Aorta (tissue), 5 donors: Measurements from ENCODE around the gene MRGPRF. TPM values are rescaled to one million over a fixed set of nuclear protein-coding genes. Genes with fewer than 3 reads are reported as not detected.

ENCODE experiments used
- ATAC-seq: fragments of 200-7000 bp; cut with Tn5 transposase; one replicate; pipeline ENCODE4 v1.9.1; 2022; ENCODE audit warnings: moderate library complexity; ENCODE audit not compliant: low FRiP score
- DNase-seq, 2 donors: peaks; one replicate each; pipeline ENCODE4 v3.0.0-alpha.2; 2020
- H3K27ac ChIP-seq, 2 donors: one replicate each; pipeline ENCODE4 v1.5.1; 2013; ENCODE audit warnings: low read length in 2 of 2, mild to moderate bottlenecking in 2 of 2, moderate library complexity in 2 of 2, control low read depth in 1 of 2, inconsistent platforms in 1 of 2, low read depth in 1 of 2
- H3K27me3 ChIP-seq, 2 donors: one replicate each; pipeline ENCODE4 v1.6.1; 2013; ENCODE audit warnings: control low read depth in 1 of 2, low read length in 1 of 2, mild to moderate bottlenecking in 1 of 2, moderate library complexity in 1 of 2; ENCODE audit not compliant: insufficient read depth in 2 of 2, control insufficient read depth in 1 of 2
- H3K36me3 ChIP-seq, 2 donors: one replicate each; pipeline ENCODE4 v1.6.1; 2013; ENCODE audit warnings: control low read depth in 1 of 2, low read length in 1 of 2, mild to moderate bottlenecking in 1 of 2; ENCODE audit not compliant: insufficient read depth in 2 of 2, control insufficient read depth in 1 of 2
- H3K4me1 ChIP-seq, 2 donors: one replicate each; pipeline ENCODE4 v1.6.1; 2013; ENCODE audit warnings: low read length in 2 of 2, control low read depth in 1 of 2, mild to moderate bottlenecking in 1 of 2, moderate library complexity in 1 of 2; ENCODE audit not compliant: insufficient read depth in 2 of 2, control insufficient read depth in 1 of 2
- H3K4me3 ChIP-seq, 2 donors: one replicate each; pipeline ENCODE4 v1.5.1; 2013; ENCODE audit warnings: low read length in 2 of 2, control low read depth in 1 of 2, mild to moderate bottlenecking in 1 of 2
- H3K9me3 ChIP-seq: one replicate; pipeline ENCODE4 v1.6.1; 2013; ENCODE audit warnings: mild to moderate bottlenecking, low read length; ENCODE audit not compliant: control insufficient read depth
- WGBS, 2 donors: extraction: QIAGEN DNeasy Blood & Tissue Kit; methylation state at CpG; one replicate each; pipeline ENCODE4 v1.1.7; 2013; 5-methylcytosine and 5-hydroxymethylcytosine counted together
- intact Hi-C, 2 donors: fragments of 100-400 bp; cut with DNase I; formaldehyde crosslinking; loops; one replicate each; pipeline versions ENCODE4 v1.14.2 to v1.15.0; 2022
- polyA plus RNA-seq, 2 donors: library from polyadenylated mRNA; stranded (reverse); fragments of 200-250 nt; gene quantifications; one replicate each; pipeline ENCODE4 v1.2.3, GENCODE V29; 2013
- total RNA-seq, 2 donors: library from RNA; stranded (reverse); fragmentation: NEBNext Ultra II Directional; extraction: Animal tissue kit (Norgen Biotek cat#: 25700); gene quantifications; one replicate each; pipeline ENCODE4 v1.2.1, GENCODE V29; 2021
- donor health status: healthy with polysubstance abuse.
- donor health status: Bipolar disorder and iron deficiency.
- donor health status: DM: no; HTN: no; CAD: no.
- donor health status: DM: no; HTN: no; CAD: no.
- donor health status: DM: yes; HTN: yes; CAD: no.

MRGPRF gene
- total and polyA plus RNA-seq, 4 donors: 26.4 to 130 (median 91.8) TPM

GRCh38 chr11:69007975-69008381 is 5.1 kb downstream of the MRGPRF start:
- H3K27me3 ChIP-seq: no peaks in the 10 kb centered on the region
- peak overlapping the region; percentile 58 to 83 for H3K27ac ChIP-seq
- no peak overlapping the region for H3K4me3 ChIP-seq
- H3K9me3 ChIP-seq: no peaks in the 10 kb centered on the region
- ATAC-seq: no peak
- no peaks in the 10 kb centered on the region for H3K4me1 ChIP-seq
- 35 to 39% methylated on average over 8 of the region's 8 CpGs for whole genome bisulfite sequencing, 2 donors
- DNase-seq: peak; percentile 55 to 69
- peaks cover 7 to 19% of the 10 kb centered on the region in 2 donors for H3K36me3 ChIP-seq
- intact Hi-C loops: no loop called here

GRCh38 chr11:69006816-69007215 is 6.2 kb downstream of the MRGPRF start:
- no peak overlapping the region for H3K4me3 ChIP-seq
- WGBS, 2 donors: 85 to 87% methylated on average over 12 of the region's 12 CpGs
- H3K27ac ChIP-seq: no peak overlapping the region
- peaks cover 7 to 19% of the 10 kb centered on the region in 2 donors for H3K36me3 ChIP-seq
- no peaks in the 10 kb centered on the region for H3K9me3 ChIP-seq
- no peaks in the 10 kb centered on the region for H3K4me1 ChIP-seq
- intact Hi-C loops: no loop called here
- H3K27me3 ChIP-seq: no peaks in the 10 kb centered on the region
- DNase-seq (peak in 1 of 2 donors; percentile 38), ATAC-seq (no peak)

GRCh38 chr11:69005631-69006368 is 7.2 kb downstream of the MRGPRF start:
- H3K36me3 ChIP-seq: peaks cover 7 to 19% of the 10 kb centered on the region in 2 donors
- no peaks in the 10 kb centered on the region for H3K27me3 ChIP-seq
- DNase-seq (peak in 1 of 2 donors; percentile 70), ATAC-seq (no peak)
- no peaks in the 10 kb centered on the region for H3K9me3 ChIP-seq
- 90 to 91% methylated on average over 48 of the region's 48 CpGs for WGBS, 2 donors
- no peak overlapping the region for H3K27ac ChIP-seq
- no peak overlapping the region for H3K4me3 ChIP-seq
- peaks cover 0 to 5% of the 10 kb centered on the region in 2 donors for H3K4me1 ChIP-seq
- intact Hi-C loops: no loop called here

GRCh38 chr11:69005183-69005630 is 7.8 kb downstream of the MRGPRF start:
- DNase-seq: no peak
- Histone ChIP-seq H3K36me3 (peaks cover 7 to 19% of the 10 kb centered on the region in 2 donors), H3K9me3 (no peaks in the 10 kb centered on the region), H3K27ac (peak overlapping the region in 1 of 2 donors; percentile 16), H3K27me3 (no peaks in the 10 kb centered on the region), H3K4me1 (peaks cover 0 to 5% of the 10 kb centered on the region in 2 donors), H3K4me3 (no peak overlapping the region)
- WGBS, 2 donors: 89 to 90% methylated on average over 27 of the region's 27 CpGs
- no peak for ATAC-seq
- intact Hi-C loops: no loop called here

GRCh38 chr11:69004411-69005182 is 8.4 kb downstream of the MRGPRF start:
- H3K4me3 ChIP-seq: no peak overlapping the region
- ATAC-seq: no peak
- no peaks in the 10 kb centered on the region for H3K9me3 ChIP-seq
- peak; percentile 19 to 68 for DNase-seq
- no peaks in the 10 kb centered on the region for H3K27me3 ChIP-seq
- H3K36me3 ChIP-seq: peaks cover 7 to 19% of the 10 kb centered on the region in 2 donors
- peak overlapping the region in 1 of 2 donors; percentile 68 for H3K27ac ChIP-seq
- WGBS, 2 donors: 77 to 78% methylated on average over 12 to 13 of the region's 13 CpGs
- intact Hi-C loops: no loop called here
- peaks cover 0 to 5% of the 10 kb centered on the region in 2 donors for H3K4me1 ChIP-seq

- DNase-seq (peak; percentile 30 to 72), ATAC-seq (no peak)
- Histone ChIP-seq H3K27ac (peak overlapping the region in 1 of 2 donors; percentile 68), H3K9me3 (no peaks in the 10 kb centered on the region), H3K4me3 (no peak overlapping the region), H3K36me3 (peaks cover 7 to 19% of the 10 kb centered on the region in 2 donors), H3K4me1 (peaks cover 0 to 5% of the 10 kb centered on the region in 2 donors), H3K27me3 (no peaks in the 10 kb centered on the region)
- intact Hi-C loops: no loop called here
- whole genome bisulfite sequencing, 2 donors: 88 to 90% methylated on average over 20 of the region's 20 CpGs
Measured at GRCh38 chr11:69003866-69004367, 9.1 kb downstream of the MRGPRF start.

GRCh38 chr11:69003301-69003865 is 9.7 kb downstream of the MRGPRF start:
- Histone ChIP-seq H3K27ac (peak overlapping the region; percentile 61 to 68), H3K36me3 (peaks cover 7 to 19% of the 10 kb centered on the region in 2 donors), H3K4me3 (no peak overlapping the region), H3K9me3 (no peaks in the 10 kb centered on the region), H3K4me1 (peaks cover 0 to 5% of the 10 kb centered on the region in 2 donors), H3K27me3 (no peaks in the 10 kb centered on the region)
- 84 to 89% methylated on average over 9 of the region's 9 CpGs for WGBS, 2 donors
- intact Hi-C loops: no loop called here
- DNase-seq (peak; percentile 41 to 68), ATAC-seq (no peak)

GRCh38 chr11:69002570-69003231 is 10.3 kb downstream of the MRGPRF start:
- ATAC-seq: no peak
- intact Hi-C loops: no loop called here
- Histone ChIP-seq H3K36me3 (peaks cover 7 to 19% of the 10 kb centered on the region in 2 donors), H3K4me3 (no peak overlapping the region), H3K9me3 (no peaks in the 10 kb centered on the region), H3K4me1 (peaks cover 0 to 5% of the 10 kb centered on the region in 2 donors), H3K27me3 (no peaks in the 10 kb centered on the region), H3K27ac (peak overlapping the region; percentile 61 to 68)
- 66 to 72% methylated on average over 13 of the region's 13 CpGs for WGBS, 2 donors
- peak; percentile 48 to 64 for DNase-seq
